A172 (cell line): ENCODE measurements around the gene PNISR. TPM values are rescaled to one million over a fixed set of nuclear protein-coding genes. Genes with fewer than 3 reads are reported as not detected.

Source experiments
- DNase-seq: peaks from one replicate; pipeline ENCODE4 v3.0.0-alpha.2; 2015; ENCODE audit warnings: low spot score
- total RNA-seq: library from RNA; depleted of rRNA; stranded (reverse); fragments of >200 nt; shearing (Covaris generic); gene quantifications from 2 replicates; pipeline ENCODE4 v1.2.3, GENCODE V29; 2014

PNISR gene
- total RNA-seq, 1 experiment from 2014 or later: 56.6 TPM

GRCh38 chr6:99409672-99410071, 15.4 kb downstream of the PNISR start:
- no peak for DNase-seq

GRCh38 chr6:99407076-99407475, 18.0 kb downstream of the PNISR start:
- no peak for DNase-seq

GRCh38 chr6:99402448-99402847, 22.7 kb downstream of the PNISR start:
- no peak for DNase-seq

DNA sequence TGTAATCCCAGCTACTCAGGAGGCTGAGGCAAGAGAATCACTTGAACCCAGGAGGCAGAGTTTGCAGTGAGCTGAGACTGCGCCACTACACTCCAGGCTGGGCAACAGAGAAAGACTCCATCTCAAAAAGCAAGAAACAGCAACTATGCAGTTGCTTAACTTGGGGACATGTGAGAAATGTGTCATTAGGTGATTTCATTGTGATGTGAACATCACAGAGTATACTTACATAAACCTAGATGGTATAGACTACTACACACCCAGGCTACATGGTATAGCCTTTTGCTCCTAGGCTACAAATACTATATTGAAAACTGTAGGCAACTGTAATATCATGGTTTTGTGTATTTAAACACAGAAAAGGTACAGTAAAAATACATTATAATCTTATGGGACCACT, 27.8 kb downstream of the PNISR start:
- DNase-seq: no peak

DNA sequence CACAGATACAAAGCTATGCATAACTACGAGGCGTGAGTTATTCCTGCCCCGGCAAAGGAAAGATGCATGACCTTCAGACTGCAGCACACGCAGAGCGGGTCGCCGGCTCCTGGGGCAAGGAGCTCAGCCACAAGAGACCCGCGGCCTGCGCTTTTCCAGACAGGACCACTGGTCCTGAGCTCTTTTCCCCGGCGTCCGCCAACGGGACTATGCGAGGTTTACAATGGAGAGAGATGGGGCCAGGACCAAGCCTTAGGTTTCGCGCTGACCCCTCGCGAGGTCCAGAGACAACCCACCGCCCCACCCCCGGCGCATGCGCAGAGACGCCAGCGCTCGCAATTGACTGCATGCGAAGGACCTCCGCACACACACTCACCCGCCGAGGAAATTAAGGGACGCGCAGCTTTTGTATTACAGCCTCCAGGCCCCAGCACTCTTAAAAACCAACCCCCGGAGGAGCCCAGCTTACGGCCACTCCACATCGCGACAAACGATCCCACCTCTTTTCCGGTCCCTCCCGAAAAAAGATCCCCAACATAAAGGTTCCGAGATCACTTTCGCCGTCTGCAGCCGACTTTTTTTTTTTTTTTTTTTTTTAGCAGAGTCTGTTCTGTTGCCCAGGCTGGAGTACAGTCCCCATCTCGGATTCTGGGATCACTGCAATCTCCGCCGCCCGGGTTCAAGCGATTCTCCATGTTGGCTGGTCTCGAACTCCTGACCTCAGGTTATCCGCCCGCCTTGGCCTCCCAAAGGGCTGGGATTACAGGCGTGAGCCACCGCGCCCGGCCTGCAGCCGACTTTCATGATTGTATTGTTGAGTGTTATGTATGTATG, 31.2 kb downstream of the PNISR start, which contains the start of gene COQ3:
COQ3 (minus strand) TSS at position 498 of the 834 bp plus-strand sequence; CDS start at position 482, 16 bp downstream.
- DNase-seq: peak; percentile 57

DNA sequence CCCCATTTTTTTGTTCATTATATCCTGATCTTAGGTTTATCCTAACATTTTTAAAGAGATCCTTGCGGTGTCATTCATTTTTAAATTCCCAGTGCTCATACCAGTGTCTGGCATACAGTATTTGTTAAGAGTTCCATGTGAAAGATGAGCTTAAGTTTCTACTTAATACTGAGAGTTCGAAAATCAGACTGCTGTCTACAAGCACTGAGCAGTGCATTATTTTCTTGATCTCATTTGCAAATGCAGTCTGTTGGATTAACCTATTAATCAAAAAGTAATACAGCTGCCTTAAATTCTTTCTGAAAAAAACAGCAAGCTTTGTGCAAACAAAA, 31.8 kb downstream of the PNISR start:
- DNase-seq: no peak

- DNase-seq: no peak
Measured at GRCh38 chr6:99390896-99391295, 34.2 kb downstream of the PNISR start.

DNA sequence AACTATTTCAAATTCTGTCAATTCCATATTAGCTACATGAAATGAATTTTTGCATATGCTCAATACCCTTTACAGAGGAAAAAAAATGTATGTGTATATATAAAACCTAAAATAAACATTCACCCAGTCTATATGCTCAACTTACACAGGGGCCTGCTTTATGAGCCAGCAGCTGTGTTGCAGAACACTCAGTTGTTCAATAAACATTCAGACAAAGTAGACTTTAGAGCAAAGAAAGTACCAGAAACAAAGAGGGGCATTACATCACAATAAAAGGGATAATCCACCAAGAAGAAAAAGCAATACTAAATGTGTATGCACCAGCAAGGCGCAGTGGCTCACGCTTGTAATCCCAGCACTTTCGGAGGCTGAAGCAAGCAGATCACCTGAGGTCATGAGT, 40.6 kb downstream of the PNISR start:
- DNase-seq: no peak

DNA sequence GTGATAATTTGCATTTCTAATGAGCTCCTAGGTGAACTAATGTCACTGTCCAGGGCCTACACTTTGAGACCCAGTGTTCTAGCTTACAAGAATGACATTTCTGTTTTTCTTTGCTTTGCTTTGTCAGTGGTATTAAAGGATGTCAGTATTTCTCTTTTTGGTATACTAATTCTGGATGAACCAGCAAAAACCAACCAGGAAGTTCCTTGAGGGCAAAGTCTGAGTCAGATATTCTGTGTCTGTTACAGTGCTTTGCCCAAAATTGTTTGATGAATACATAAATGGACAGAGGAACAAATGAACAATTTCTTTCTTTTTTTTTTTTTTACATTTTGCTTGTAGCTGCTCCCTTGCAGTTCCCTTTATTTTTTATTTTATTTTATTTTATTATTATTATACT, 46.5 kb downstream of the PNISR start:
- DNase-seq: no peak

GRCh38 chr6:99369533-99369932, 55.6 kb downstream of the PNISR start:
- no peak for DNase-seq

DNA sequence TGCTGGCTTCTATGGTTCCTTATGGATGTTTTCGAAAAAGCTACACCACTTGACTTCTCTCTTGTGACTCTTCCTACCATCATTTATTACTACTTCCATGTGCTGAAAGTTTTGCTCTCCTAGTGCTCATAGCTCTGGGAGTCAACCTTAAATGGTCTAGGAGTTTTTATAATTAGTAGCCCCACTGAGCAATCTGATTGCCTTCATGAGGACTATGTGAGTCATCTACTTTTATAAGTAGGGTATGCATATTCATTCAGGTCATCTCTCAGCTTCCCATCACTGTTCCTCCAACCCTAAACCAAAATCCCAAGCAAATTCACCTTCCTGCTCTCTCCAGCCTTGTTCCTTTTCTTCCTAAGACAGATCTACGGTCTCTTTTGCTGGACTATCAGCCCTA, 58.3 kb downstream of the PNISR start:
- DNase-seq: no peak

DNA sequence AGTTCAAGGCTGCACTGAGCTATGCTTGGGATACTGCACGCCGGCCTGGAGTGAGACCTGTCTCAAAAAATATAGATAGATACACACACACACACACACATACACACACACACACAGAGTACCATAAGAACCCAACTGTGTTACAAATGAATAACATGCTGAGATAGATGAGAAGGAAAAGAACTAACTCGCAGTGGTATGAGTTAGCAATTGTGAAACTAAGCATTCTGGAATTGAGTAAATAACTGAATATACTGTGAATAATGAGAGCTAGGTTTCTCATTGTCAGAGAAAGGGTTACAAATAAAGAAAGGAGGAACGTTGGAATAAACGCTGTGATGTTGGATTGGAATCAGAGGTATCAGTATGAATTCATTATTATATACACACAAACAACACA, 61.1 kb downstream of the PNISR start:
- no peak for DNase-seq

DNA sequence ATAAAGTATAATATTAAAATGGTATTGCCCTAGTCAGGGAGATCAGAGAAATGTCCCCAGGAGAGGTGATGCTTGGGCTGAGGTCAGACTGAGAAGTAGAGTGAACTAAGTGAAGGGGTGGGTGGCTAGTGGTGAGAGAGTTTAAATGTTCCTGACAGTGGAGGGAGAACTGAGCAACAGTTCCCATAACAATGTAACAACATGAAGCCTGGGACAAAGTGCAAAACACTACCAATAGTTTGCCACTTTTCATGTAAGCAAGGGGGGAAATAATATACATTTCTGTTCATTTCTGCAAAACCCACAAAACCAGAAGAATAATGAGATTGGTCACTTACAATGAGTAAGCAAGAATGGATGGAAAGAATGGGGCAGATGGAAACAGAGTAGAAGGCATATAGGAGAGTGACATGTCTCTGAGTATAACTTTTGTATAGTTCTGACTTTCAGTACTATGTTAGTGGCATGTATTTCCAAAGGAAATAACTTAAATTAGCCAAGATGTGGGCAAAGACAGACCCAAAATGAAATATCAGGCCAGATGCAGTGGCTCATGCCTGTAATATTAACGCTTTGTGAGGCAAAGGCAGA, 62.3 kb downstream of the PNISR start:
- DNase-seq: no peak

DNA sequence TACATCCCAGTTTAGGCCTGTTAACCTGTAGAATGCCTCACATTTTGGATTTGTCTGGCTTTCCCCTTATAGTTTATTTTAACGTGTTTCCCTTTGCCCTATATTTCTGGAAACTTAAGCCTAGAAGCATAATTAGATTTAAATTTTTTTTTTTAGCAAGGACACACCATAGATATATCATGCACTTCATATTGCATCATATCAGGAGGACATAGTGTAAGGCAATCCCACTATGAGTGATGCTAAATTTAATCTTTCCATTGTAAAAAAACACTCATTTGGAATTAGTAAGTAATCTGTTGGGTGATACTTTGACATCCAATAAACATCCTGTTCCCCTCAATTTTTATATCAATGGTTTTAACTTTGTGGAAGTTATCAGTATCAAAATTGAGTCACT, 65.3 kb downstream of the PNISR start:
- DNase-seq: no peak

GRCh38 chr6:99356641-99357040, 68.5 kb downstream of the PNISR start:
- DNase-seq: no peak

DNA sequence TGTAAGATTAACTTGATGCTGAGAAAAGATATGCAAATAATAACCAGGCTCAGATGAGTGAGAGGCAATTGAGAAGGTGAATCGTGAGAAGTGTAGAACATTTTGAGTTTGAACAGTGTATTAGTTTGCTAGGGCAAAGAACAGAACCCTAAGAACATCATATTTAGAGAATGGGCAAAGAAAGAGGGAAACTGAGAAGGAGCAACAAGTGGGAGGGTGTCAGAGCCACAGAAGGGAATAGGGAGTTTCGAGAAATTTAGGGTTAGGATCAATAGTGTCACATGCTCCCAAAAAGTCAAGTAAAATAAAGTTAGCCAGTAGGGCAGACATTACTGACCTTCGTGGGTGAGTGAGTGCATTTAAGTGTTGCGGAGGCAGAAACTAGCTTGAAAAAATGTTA, 70.1 kb downstream of the PNISR start:
- no peak for DNase-seq

DNA sequence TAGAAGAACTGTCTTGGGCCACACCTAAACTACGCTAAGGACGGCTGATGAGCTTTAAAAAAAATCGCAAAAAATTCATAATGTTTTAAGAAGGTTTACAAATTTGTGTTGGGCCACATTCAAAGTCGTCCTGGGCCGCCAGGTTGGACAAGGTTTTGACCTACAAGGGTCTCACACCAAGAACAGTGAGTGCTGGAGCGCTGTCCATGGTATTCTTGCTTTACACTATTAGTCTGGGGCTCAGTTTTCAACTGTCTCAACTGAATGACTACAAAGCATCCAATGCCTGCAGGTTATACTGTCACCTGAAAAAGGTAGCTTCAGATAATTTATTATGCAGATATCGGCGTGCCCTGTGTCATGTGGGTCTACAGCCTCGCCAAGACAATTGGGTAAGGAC, 72.0 kb downstream of the PNISR start:
- DNase-seq: no peak

GRCh38 chr6:99350573-99350972, 74.5 kb downstream of the PNISR start:
- DNase-seq: no peak

- DNase-seq: no peak
Measured at GRCh38 chr6:99349171-99350141, 75.7 kb downstream of the PNISR start, which contains the start of gene FAXC. Gene FAXC (minus strand): TSS chr6:99349674. CDS start chr6:99349372, 302 bp downstream.

GRCh38 chr6:99348288-99349170, 76.6 kb downstream of the PNISR start:
- no peak for DNase-seq
